PC-9 (cell line): ENCODE results near the gene GALNT5. TPM values are rescaled to one million over a fixed set of nuclear protein-coding genes. Genes with fewer than 3 reads are reported as not detected.

Experiments used
- BruUV-seq: library from RNA; stranded (reverse); fragments of 400-500 nt; replicated peaks from 2 replicates; lab custom pipeline; 2021; lab: Mats Ljungman, UMichigan
- CTCF ChIA-PET: fragments of 300-600 bp; sonication (Branson Sonifier 250); formaldehyde crosslinking; loops from one replicate; lab custom pipeline; 2022; ENCODE audit warnings: antibody characterized with exemption; lab: Charles Lee
- POLR2A ChIA-PET: fragments of 300-600 bp; sonication (Branson Sonifier 250); formaldehyde crosslinking; loops from one replicate; lab custom pipeline; 2022; ENCODE audit warnings: antibody characterized with exemption; ENCODE audit not compliant: unreplicated experiment; lab: Charles Lee
- DNase-seq, 2 experiments: peaks; one replicate each; pipeline versions ENCODE4 v3.0.0 to v3.0.0-alpha.2; 2015 to 2022; ENCODE audit warnings: mixed read lengths in 1 of 2
- H2AFZ ChIP-seq: fragments of 200-600 bp; sonication (generic); 2 replicates; pipeline ENCODE4 v1.8.1; 2017; ENCODE audit warnings: antibody characterized with exemption
- H3F3A ChIP-seq: fragments of 200-600 bp; sonication (generic); 2 replicates; pipeline ENCODE4 v1.8.1; 2017; ENCODE audit warnings: antibody characterized with exemption, mild to moderate bottlenecking, low read depth; ENCODE audit not compliant: insufficient read depth
- H3K27ac ChIP-seq: fragments of 200-600 bp; sonication (generic); 2 replicates; pipeline ENCODE4 v1.6.1; 2016; ENCODE audit warnings: mixed run types
- H3K27me3 ChIP-seq: fragments of 200-600 bp; sonication (generic); 2 replicates; pipeline ENCODE4 v1.6.1; 2016; ENCODE audit warnings: low read depth, mixed run types; ENCODE audit not compliant: insufficient read depth
- H3K36me3 ChIP-seq: fragments of 200-600 bp; sonication (generic); 2 replicates; pipeline ENCODE4 v1.6.1; 2016; ENCODE audit warnings: low read depth, mixed run types
- H3K4me1 ChIP-seq: fragments of 200-600 bp; sonication (generic); replicated peaks from 2 replicates; pipeline ENCODE4 v1.6.1; 2016; ENCODE audit warnings: mixed run types; ENCODE audit not compliant: insufficient read depth
- H3K4me2 ChIP-seq: fragments of 200-600 bp; sonication (generic); 2 replicates; pipeline ENCODE4 v1.6.1; 2017; ENCODE audit warnings: mixed run types
- H3K4me3 ChIP-seq: fragments of 200-600 bp; sonication (generic); 2 replicates; pipeline ENCODE4 v1.6.1; 2016; ENCODE audit warnings: mixed run types
- H3K79me2 ChIP-seq: fragments of 200-600 bp; sonication (generic); 2 replicates; pipeline ENCODE4 v1.6.1; 2017; ENCODE audit warnings: low read depth, mixed run types
- H3K9me2 ChIP-seq: fragments of 200-600 bp; sonication (generic); 2 replicates; pipeline ENCODE4 v1.8.1; 2017; ENCODE audit warnings: mild to moderate bottlenecking; ENCODE audit not compliant: insufficient read depth
- H3K9me3 ChIP-seq: fragments of 200-600 bp; sonication (generic); 2 replicates; pipeline ENCODE4 v1.8.1; 2016; ENCODE audit warnings: low read depth; ENCODE audit not compliant: insufficient read depth
- H4K20me1 ChIP-seq: fragments of 200-600 bp; sonication (generic); 2 replicates; pipeline ENCODE4 v1.8.1; 2017; ENCODE audit not compliant: insufficient read depth
- EZH2 ChIP-seq: fragments of 200-600 bp; sonication (generic); IDR thresholded peaks from 2 replicates; pipeline ENCODE4 v1.8.0; 2017; ENCODE audit warnings: antibody characterized with exemption, low read depth
- intact Hi-C: fragments of 100-400 bp; cut with micrococcal nuclease; formaldehyde crosslinking; loops from one replicate; pipeline ENCODE4 v1.10.0; 2022; ENCODE audit not compliant: unreplicated experiment
- total RNA-seq: library from RNA; stranded (reverse); gene quantifications from 2 replicates; pipeline ENCODE4 v1.2.3, GENCODE V29; 2021
- TF ChIP-seq, protein P1 (sequence below): fragments of 200-600 bp; sonication (generic); conservative IDR thresholded peaks from 2 replicates; pipeline ENCODE4 v1.6.1; 2017; ENCODE audit warnings: mixed run types, antibody characterized with exemption, mild to moderate bottlenecking, moderate library complexity

GALNT5 gene
- total RNA-seq, 1 experiment from 2014 or later: 1.9 TPM

DNA sequence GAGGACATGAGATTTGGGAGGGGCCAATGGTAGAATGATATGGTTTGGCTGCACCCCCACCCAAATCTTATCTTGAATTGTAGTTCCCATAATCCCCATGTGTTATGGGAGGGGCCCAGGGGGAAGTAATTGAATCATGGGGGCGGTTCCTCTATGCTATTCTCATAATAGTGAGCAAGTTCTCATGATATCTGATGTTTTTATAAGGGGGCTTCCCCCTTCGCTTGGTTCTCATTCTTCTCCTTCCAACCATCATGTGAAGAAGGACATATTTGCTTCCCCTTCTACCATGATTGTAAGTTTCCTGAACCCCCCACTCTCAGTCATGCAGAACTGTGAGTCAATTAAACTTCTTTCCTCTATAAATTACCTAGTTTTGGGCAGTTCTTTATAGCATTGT, 105.1 kb downstream of the GALNT5 start:
- no peak for DNase-seq
- no peaks in the 10 kb centered on the region for H3K4me1 ChIP-seq
- POLR2A ChIA-PET: no interaction called here

DNA sequence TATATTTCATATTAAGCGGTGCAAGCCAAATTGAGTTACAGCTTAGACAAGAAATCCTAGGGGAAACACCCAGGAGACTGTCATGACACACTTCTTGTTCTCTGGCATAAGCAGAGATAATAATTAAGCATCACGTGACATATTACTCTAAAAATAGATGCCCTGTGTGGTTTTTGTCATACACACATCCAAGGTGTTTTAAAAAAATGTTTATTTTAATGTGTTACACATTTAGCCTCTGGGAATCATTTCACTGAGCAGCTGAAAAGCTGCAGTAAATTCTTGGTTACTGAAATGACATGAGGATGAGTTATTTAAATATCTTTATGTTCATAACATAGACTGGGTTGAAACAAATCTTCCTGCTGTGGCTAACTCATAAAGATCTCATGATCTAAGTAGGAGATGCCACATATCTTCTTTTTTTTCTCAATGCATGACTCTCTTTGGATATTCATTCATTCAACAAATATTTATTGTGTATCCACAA, 106.2 kb downstream of the GALNT5 start:
- H3K4me3 ChIP-seq: no peak overlapping the region
- TF ChIP-seq EZH2: no peak
- TF ChIP-seq, protein P1, sequence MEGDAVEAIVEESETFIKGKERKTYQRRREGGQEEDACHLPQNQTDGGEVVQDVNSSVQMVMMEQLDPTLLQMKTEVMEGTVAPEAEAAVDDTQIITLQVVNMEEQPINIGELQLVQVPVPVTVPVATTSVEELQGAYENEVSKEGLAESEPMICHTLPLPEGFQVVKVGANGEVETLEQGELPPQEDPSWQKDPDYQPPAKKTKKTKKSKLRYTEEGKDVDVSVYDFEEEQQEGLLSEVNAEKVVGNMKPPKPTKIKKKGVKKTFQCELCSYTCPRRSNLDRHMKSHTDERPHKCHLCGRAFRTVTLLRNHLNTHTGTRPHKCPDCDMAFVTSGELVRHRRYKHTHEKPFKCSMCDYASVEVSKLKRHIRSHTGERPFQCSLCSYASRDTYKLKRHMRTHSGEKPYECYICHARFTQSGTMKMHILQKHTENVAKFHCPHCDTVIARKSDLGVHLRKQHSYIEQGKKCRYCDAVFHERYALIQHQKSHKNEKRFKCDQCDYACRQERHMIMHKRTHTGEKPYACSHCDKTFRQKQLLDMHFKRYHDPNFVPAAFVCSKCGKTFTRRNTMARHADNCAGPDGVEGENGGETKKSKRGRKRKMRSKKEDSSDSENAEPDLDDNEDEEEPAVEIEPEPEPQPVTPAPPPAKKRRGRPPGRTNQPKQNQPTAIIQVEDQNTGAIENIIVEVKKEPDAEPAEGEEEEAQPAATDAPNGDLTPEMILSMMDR: no peak
- no peaks in the 10 kb centered on the region for H3K4me1 ChIP-seq
- no peak overlapping the region for H3K4me2 ChIP-seq
- intact Hi-C loops: no loop called here
- ChIA-PET POLR2A (no interaction called here), CTCF (no interaction called here)
- H3K9me3 ChIP-seq: no peaks in the 10 kb centered on the region
- no peak for DNase-seq
- BruUV-seq: no TSS peak
- H3K27me3 ChIP-seq: no peaks in the 10 kb centered on the region
- H3K36me3 ChIP-seq: no peaks in the 10 kb centered on the region
- H2AFZ ChIP-seq: no peak overlapping the region
- H4K20me1 ChIP-seq: no peaks in the 10 kb centered on the region
- H3K9me2 ChIP-seq: no peaks in the 10 kb centered on the region
- no peaks in the 10 kb centered on the region for H3K79me2 ChIP-seq
- H3K27ac ChIP-seq: no peak overlapping the region
- no peaks in the 10 kb centered on the region for H3F3A ChIP-seq

More for the DNA sequence above, 105.1 kb downstream of the GALNT5 start:
- H2AFZ ChIP-seq: no peak overlapping the region
- no peaks in the 10 kb centered on the region for H4K20me1 ChIP-seq
- H3K9me3 ChIP-seq: no peaks in the 10 kb centered on the region
- H3K4me2 ChIP-seq: no peak overlapping the region
- H3F3A ChIP-seq: no peaks in the 10 kb centered on the region
- no peaks in the 10 kb centered on the region for H3K27me3 ChIP-seq
- TF ChIP-seq, protein P1: no peak
- TF ChIP-seq EZH2: no peak
- no peak overlapping the region for H3K27ac ChIP-seq
- no peak overlapping the region for H3K4me3 ChIP-seq
- intact Hi-C loops: no loop called here
- CTCF ChIA-PET: no interaction called here
- no peaks in the 10 kb centered on the region for H3K36me3 ChIP-seq
- H3K9me2 ChIP-seq: no peaks in the 10 kb centered on the region
- no peaks in the 10 kb centered on the region for H3K79me2 ChIP-seq
- BruUV-seq: no TSS peak

Other genes with a start within 250 kb of the GALNT5 start
- gene ERMN, start 68.1 kb downstream of the GALNT5 start, total RNA-seq: not detected in 2 replicates
- gene CYTIP, start 186.4 kb downstream of the GALNT5 start, total RNA-seq: not detected in 2 replicates